Hematopoietic multipotent progenitor cell treated with erythropoietin and hydrocortisone succinate and interleukin-3 and kit ligand, for 17 days (in vitro differentiated cells): ENCODE data around the gene EAF2.
"Not testable (repeated sequence)": the region's sequence is repeated elsewhere in the genome, so short reads cannot be mapped to it uniquely, and the experiment has no call there.

ENCODE experiments used
- DNase-seq: peaks from one replicate; pipeline ENCODE4 v3.0.0-alpha.2; 2015; ENCODE audit warnings: low spot score

The EAF2 gene

GRCh38 chr3:121834671-121835464 is at the start of gene EAF2, which contains the start of gene IQCB1:
TSS of gene EAF2 (plus strand) at chr3:121835209. CDS start at chr3:121835286, 77 bp downstream.
TSS of gene IQCB1 (minus strand) at chr3:121835060. CDS start at chr3:121828960, 6,100 bp downstream.
- peak; percentile 97 for DNase-seq

DNA sequence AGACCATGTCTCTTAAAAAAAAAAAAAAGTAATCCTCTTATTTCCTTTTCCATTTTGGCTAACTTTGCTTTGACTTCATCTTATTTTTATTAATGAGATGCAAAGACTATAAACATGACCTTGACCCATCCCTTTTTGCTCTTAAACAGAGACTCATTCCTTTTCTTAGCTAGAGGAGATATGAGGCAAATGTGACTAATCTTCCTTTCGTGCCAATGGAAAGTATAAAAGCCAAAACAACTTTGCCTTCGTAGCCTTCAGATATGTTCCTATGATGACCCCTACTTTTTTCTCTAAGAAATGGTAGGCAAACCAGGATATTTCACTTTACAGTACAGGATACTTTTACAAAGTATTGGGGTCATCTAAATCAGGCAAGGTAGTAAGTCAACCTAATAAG is 48.5 kb upstream of the EAF2 start:
- no peak for DNase-seq

- DNase-seq: no peak
Observed at GRCh38 chr3:121793078-121793477, 41.9 kb upstream of the EAF2 start.

DNA sequence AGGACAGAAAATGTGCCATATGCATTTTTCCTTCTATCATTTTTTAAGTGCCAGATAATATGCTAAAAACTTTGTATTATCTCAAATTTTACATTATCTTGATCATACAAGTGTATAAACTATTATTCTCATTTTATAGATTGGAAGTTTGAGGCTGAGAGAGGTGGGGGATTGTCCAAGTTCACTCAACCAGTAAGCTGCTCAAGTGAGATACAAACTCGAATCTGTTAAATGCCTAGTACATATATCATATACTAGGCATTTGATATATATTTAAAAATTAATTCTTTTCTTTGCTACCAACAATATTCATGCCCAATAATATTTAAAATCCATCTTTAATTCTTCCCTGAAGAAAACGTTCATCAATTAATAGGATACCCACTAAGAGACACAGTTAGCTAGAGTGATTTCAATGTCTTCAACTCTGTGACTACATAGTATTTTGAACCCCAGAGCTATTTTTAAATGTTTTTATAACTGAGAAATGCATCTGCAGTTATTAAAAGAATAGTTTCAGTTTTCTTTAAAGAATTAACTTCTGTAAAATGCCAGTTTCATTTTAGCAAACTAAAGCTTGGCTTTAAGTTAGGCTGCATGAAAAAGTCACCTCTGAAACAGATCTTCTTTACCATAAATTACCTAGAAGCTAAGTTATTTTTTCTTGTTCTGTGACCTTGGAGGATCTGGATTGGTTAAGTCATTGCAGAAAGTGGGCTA is 40.6 kb upstream of the EAF2 start:
- no peak for DNase-seq

GRCh38 chr3:121796970-121797369 is 38.0 kb upstream of the EAF2 start:
- DNase-seq: no peak

GRCh38 chr3:121800906-121801305 is 34.1 kb upstream of the EAF2 start:
- DNase-seq: no peak

GRCh38 chr3:121803771-121804320 is 31.2 kb upstream of the EAF2 start:
- no peak for DNase-seq

GRCh38 chr3:121809249-121809648 is 25.8 kb upstream of the EAF2 start:
- DNase-seq: no peak

DNA sequence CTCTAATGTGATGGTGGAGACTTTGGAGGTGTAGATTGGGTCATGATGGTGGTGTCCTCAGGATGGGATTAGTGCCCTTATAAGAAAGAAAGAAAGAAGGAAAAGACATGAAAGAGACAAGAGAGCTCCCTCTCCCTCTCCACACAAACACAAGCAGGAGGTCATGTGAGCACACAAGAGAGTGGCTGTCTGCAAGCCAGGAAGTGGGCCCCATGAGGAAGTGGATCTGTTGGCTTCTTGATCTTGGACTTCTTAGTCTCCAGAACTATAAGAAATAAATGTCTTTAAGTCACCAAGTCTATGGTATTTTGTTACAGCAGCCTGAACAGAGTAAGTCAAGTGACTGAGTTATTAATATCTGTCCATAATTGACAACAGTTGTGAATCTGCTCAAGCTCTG is 17.3 kb upstream of the EAF2 start:
- no peak for DNase-seq

DNA sequence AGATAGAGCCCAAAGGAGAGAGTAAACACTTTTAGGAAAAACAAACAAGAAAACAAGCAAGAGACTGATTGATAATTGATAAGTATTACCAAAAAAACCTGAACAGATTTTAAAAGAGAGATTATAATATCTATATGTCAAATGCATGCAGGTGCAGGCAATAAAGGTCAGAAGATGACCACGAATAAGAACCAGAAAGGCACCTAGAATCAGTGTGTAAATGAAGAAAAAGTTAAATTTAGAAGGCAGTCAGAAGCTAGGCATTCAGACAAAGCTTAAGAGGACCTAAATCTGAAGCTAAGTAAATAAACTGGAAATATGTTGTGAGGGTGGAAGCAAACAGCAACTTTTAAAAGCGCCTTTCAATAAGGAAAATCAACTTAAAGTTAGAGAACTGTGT is 16.4 kb upstream of the EAF2 start:
- no peak for DNase-seq

- no peak for DNase-seq
Observed at GRCh38 chr3:121819236-121819635, 15.8 kb upstream of the EAF2 start.

DNA sequence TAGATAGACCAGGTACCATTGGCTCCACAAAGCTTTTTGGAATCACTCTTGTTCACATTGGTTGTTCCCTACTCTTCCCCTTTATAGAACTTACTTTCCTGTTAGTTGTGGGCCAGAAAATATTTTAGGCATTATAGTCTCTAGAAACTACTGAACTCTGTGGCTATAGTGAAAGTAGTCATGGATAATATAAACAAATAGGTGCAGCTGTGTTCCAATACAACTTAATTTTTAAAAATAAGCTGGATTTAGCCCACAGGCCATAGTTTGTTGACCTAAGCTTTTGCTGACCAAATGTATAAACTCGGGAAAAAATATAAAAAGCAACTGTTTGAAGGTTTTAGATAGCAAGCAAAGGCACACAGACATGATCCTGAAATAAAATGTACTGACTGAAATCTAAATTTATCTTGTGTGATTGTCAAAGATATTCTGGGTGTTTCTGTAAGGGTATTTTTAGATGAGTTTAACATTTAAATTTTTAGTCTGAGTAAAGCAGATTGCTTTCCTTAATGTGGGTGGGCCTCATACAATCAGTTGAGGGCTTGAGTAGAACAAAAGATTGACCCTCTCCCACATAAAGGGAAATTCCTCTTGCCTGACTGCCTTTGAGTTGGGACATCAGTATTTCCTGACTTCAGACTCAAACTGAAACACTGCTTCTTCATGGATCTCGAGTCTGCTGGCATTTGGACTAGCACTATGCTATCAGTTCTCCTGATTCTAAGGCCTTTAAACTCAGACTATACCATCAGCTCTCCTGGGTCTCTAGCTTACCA is 13.4 kb upstream of the EAF2 start:
- no peak for DNase-seq

GRCh38 chr3:121822973-121823372 is 12.0 kb upstream of the EAF2 start:
- DNase-seq: no peak

DNA sequence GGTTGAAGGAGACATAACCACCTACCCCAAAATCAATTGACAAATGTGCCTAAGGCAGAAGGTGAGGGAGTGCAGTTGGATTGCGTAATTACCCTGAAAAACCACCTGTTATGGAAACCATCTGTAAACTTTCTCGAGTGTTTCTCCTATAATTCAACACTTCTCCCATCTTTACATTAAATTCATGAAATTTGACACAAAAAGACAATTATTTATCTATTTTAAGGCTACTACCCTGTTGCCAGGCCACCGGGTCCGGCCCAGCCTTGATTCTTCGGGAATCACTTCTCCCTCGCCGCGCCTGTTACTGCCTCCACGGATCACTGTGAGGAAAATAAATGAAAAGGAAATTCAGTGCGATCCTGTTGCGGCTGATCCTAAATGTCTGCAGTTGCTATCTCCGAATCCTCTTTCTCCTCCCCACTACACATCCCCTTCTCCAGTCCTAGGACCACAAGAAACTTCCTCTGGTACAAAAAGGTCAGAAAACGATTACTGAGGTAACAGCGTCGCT is 795 bp upstream of the EAF2 start:
- no peak for DNase-seq

- DNase-seq: peak; percentile 37
Observed at GRCh38 chr3:121835465-121835801, 424 bp downstream of the EAF2 start.

DNA sequence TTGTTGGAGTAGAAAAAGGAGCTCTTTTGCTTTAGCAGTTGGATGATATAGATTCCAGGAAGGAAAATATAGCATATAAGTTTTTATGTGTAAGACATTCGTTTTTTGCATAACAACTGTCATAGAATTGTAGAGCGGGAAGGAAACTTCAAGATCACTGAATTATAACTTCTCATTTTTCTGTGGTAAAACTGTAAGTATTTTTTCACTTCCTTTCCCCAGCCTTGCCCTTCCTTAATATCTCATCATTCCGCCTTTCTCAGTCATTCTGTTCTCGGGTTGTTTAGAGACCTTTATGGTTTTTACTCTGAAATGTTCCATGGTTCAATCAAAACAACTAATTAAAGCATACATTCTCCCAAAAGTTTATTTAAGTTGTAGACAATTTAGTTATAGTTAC is 1.1 kb downstream of the EAF2 start:
- no peak for DNase-seq

DNA sequence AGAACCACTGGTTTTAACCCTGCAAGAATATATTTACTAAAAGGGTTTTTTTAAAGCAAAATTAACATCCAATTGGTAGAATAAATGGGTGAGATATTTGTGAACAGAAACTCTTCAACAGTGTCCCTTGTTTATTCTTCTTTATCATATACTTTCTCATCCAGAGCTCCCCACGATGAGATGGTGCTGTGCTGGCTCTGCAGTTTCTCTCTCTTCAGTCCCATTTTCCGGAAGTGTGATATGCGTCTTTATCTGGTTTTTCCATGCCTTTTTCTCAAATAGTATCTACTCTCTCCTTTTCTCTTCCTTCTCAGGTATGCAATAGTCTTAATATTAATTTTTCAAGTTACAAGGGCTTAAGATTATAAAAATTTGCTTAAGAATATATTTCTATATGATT is 1.5 kb downstream of the EAF2 start:
- peak; percentile 35 for DNase-seq

DNA sequence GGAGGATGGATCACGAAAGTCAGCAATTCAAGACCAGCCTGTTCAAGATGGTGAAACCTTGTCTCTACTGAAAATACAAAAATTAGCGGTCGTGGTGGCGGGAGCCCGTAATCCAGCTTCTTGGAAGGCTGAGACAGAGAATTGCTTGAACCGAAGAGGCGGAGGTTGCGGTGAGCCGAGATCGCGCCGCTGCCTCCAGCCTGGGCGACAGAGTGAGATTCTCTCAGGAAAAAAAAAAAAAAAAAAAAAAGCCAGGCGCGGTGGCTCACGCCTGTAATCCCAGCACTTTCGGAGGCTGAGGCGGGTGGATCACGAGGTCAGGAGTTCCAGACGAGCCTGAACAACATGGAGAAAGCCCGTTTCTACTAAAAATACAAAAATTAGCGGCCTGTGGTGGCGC is 5.0 kb downstream of the EAF2 start:
- DNase-seq: no peak

DNA sequence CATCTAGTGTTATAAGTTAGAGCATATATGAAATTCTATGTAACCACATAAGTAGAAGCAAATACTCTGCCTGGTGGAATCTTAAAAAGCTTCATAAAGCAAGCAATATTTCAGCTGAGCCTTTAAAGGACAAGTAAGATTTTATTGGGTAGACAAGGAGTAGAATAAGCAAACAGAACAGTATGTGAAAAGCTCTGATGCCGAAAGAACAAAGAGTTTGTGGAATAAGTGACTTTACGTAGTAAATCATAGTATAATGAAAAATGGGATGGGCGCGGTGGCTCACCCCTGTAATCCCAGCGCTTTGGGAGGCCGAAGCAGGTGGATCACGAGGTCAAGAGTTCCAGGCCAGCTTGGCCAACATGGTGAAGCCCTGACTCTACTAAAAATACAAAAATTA is 9.9 kb downstream of the EAF2 start:
- no peak for DNase-seq

- no peak for DNase-seq
Observed at GRCh38 chr3:121852256-121852655, 17.2 kb downstream of the EAF2 start.

GRCh38 chr3:121855555-121855954 is 20.5 kb downstream of the EAF2 start:
- no peak for DNase-seq

GRCh38 chr3:121857778-121858177 is 22.8 kb downstream of the EAF2 start:
- not testable (repeated sequence) for DNase-seq
